Ishikawa (cell line): ENCODE measurements around the gene MNT.

Experiments
- ZBTB7A ChIP-seq: IDR thresholded peaks from 2 replicates; pipeline ENCODE4 v1.6.1; 2012; ENCODE audit warnings: low read depth
- TF ChIP-seq, protein P1 (sequence below): IDR thresholded peaks from 2 replicates; pipeline ENCODE4 v1.6.1; 2012

GRCh38 chr17:2423271-2423670 is 22.4 kb upstream of the MNT start:
- TF ChIP-seq ZBTB7A: no peak
- TF ChIP-seq, protein P1, sequence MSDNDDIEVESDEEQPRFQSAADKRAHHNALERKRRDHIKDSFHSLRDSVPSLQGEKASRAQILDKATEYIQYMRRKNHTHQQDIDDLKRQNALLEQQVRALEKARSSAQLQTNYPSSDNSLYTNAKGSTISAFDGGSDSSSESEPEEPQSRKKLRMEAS: no peak
